Left renal pelvis (tissue), 4 donors: ENCODE data around the gene COMMD3. TPM values are rescaled to one million over a fixed set of nuclear protein-coding genes. Genes with fewer than 3 reads are reported as not detected.

Source experiments
- DNase-seq, 4 donors: peaks; one replicate each; pipeline ENCODE4 v3.0.0-alpha.2; 2013; ENCODE audit warnings: low read depth in 4 of 4, low spot score in 3 of 4
- polyA plus RNA-seq, 4 donors: library from polyadenylated mRNA; unstranded; fragments of 120-200 nt; gene quantifications; one replicate each; pipeline ENCODE4 v1.2.1, GENCODE V29; 2013; ENCODE audit not compliant: insufficient read length in 4 of 4

COMMD3 gene
- polyA plus RNA-seq, 4 donors: 60.1 to 106 (median 83.9) TPM

GRCh38 chr10:22319547-22319979 is 3.4 kb downstream of the COMMD3 start:
- no peak for DNase-seq

DNA sequence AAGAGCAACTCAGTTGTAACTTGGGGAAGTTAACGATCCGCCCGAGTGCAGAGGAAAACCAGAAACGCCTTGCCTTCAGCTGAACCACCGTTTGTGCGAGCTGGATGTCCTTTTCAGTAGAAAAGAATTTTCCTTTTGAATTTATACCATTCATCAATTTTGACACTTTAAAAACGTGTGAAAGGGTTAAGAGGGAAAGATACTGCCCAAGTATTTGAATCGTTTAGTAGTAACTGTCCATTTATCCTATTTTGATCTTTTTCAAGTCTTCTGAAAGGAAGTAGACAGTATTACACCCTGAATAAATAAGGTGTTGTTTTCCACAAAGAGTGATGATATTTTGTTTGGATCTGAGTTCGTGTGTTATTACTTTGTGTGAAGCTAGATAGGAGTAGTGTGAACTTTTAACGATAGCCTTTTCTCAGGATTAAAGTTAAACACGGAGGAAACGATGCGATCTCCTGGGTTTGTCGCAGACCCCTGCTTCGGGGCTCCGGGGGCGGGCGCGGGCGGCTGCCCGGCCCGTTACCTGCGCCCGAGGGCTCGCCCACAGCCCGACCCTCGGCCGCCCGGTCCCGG is 3.9 kb downstream of the COMMD3 start:
- DNase-seq: no peak

DNA sequence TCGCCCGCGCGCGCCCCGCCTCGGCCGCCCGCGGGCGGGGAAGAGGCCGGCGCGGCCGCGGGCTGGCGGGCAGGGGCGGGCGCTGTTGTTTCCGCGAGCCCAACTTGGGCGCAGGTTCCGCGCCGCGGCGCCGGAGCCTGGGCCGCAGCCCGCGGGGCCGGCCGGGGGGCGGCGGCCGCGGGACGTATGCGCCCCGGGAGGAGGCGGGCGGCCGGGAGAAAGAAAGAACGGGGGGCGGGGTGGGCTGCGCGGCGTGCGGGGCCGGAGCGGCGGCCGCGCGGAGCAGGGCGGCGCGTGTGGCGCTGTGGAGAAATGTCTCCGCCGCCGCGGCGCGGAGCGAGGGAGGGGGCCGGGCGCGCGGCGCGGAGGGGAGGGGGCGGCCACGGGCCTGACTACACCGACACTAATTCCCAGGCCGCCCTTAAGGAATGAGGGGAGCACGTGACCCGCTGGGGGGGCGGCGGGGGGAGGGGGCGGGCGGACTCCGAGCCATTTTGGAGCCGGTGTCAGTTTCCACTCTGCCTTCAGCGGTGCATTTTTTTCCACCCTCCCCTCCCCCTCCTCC is 4.5 kb downstream of the COMMD3 start, which contains the start of gene BMI1:
TSS of gene BMI1 (plus strand) at position 509 of the 565 bp plus-strand sequence. CDS start 5,351 bp downstream, outside the sequence.
- no peak for DNase-seq

- DNase-seq: no peak
Measured at GRCh38 chr10:22321156-22321923, 5.2 kb downstream of the COMMD3 start.

- DNase-seq: no peak
Measured at GRCh38 chr10:22321924-22322640, 5.9 kb downstream of the COMMD3 start.

- no peak for DNase-seq
Measured at GRCh38 chr10:22322641-22323160, 6.5 kb downstream of the COMMD3 start.

DNA sequence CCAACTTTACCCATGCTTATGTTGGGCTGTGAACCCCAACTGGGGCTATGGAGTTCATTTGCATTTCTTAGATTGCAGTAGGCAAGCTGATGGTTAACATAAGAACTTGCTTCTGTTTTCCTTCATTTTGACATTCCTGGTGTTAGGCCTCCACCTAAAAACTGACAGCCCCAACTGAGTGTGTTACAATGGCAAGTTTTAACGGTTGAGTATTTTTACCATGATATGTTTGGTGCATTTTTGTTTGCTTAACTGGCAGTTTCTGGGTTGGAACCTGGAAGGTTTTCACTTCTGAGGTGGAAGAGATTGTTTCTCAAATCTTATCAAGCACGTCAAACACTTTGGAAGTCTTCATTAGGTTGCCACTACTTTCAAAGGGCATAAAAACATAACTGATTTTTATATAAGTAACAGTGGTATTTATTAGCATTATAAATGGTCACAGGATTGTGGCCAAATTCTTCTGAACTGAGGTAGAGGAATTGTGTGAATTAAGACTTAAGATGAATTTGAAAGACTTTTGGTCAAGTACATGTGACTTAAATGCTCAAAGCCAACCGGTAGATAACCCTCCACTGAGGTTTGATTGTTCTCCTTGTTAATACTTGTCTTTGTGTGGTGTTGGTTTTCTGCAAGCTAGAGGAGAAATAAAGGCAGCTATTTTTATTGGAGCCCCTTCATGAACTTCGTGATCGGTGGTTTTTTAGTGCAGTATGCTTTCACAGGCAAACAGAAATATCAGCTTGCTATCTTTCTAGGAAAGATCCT is 7.5 kb downstream of the COMMD3 start:
- no peak for DNase-seq

- DNase-seq: no peak
Measured at GRCh38 chr10:22324413-22324812, 8.2 kb downstream of the COMMD3 start.

- no peak for DNase-seq
Measured at GRCh38 chr10:22324893-22325271, 8.7 kb downstream of the COMMD3 start.

GRCh38 chr10:22325272-22326144 is 9.3 kb downstream of the COMMD3 start:
- DNase-seq: no peak

- no peak for DNase-seq
Measured at GRCh38 chr10:22326145-22326702, 10.0 kb downstream of the COMMD3 start.

DNA sequence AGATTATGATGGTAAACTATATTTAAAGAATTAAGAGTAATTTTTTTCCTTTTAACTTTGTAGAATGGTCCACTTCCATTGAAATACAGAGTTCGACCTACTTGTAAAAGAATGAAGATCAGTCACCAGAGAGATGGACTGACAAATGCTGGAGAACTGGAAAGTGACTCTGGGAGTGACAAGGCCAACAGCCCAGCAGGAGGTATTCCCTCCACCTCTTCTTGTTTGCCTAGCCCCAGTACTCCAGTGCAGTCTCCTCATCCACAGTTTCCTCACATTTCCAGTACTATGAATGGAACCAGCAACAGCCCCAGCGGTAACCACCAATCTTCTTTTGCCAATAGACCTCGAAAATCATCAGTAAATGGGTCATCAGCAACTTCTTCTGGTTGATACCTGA is 13.0 kb downstream of the COMMD3 start:
- DNase-seq: no peak

GRCh38 chr10:22332116-22332692 is 16.0 kb downstream of the COMMD3 start:
- no peak for DNase-seq

DNA sequence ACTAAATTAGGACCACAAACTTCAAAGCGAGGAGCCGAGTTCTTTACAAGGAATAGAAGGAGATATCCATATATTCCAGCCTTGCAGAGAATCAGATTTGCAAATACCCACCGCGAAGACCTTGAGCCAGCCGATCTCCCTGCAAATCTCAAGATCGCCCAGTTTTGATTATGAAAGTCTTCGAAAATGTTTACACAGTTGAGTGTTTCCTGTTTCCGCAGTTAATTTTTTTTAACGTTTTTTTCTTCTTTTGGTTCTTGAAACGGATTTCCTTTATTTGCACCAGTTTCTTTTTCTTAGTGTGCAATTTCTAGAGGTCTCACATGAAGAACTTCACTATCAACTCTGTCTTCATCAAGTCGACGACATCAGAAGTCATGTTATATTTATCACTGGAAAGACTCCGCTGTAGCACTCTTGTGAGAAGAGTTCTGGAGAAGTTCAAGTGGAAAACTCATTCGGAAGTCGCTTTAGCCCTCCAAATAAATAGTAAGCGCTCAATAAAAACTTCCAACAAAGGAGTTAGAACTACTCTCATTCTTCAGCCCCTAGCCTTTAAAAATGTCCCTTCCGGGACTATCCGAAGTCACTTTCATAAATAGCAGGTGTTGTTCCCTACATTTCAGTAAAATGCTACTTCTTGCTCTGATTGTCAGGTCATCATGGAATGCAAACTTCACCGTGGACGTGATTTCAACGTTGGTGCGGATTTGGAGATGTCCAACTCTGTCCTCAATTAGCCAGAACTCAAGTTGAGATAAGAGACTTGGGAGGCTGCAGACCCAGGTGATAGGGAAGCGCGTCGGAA is 17.2 kb downstream of the COMMD3 start:
- no peak for DNase-seq

DNA sequence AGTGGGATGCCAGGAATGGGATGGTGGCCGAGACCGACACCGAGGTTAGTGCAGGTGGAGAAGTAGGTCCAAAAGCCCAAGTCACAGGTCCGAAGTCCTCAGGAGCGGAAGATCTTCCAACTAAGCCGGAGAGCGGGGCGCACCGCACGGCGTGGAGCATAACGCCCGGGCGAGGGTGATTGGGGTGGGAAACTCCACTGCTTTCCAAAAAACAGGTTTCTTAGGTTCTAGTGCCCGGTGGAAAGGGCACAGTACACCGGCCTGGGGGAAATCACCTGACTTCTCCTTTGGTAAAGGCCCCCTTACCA is 17.7 kb downstream of the COMMD3 start:
- no peak for DNase-seq

- DNase-seq: no peak
Measured at GRCh38 chr10:22334414-22335172, 18.4 kb downstream of the COMMD3 start.
